Left ventricle myocardium inferior (tissue), 1 donor: ENCODE measurements around the gene SH3TC1. TPM values are rescaled to one million over a fixed set of nuclear protein-coding genes. Genes with fewer than 3 reads are reported as not detected.
A peak's percentile ranks its signal among the peaks of the same experiment; 100 is the strongest.

Experiments used
- DNase-seq: peaks from one replicate; pipeline ENCODE4 v3.0.0-alpha.2; 2020
- H3K27ac ChIP-seq: fragments of 200-600 bp; replicated peaks from 2 replicates; pipeline ENCODE4 v1.8.0; 2021
- H3K27me3 ChIP-seq: fragments of 200-600 bp; 2 replicates; pipeline ENCODE4 v1.8.0; 2021; ENCODE audit warnings: low read depth
- H3K36me3 ChIP-seq: fragments of 200-600 bp; 2 replicates; pipeline ENCODE4 v1.8.0; 2021
- H3K4me1 ChIP-seq: fragments of 200-600 bp; 2 replicates; pipeline ENCODE4 v1.8.0; 2021
- H3K4me3 ChIP-seq: fragments of 200-600 bp; 2 replicates; pipeline ENCODE4 v1.8.0; 2021; ENCODE audit warnings: mild to moderate bottlenecking, moderate library complexity
- H3K9me3 ChIP-seq: fragments of 200-600 bp; replicated peaks from 2 replicates; pipeline ENCODE4 v1.8.0; 2021
- intact Hi-C: fragments of 100-400 bp; cut with micrococcal nuclease; formaldehyde crosslinking; loops from one replicate; pipeline ENCODE4 v1.11.0; 2022
- total RNA-seq: library from RNA; stranded (reverse); fragmentation: NEBNext Ultra II Directional; extraction: Animal tissue kit (Norgen Biotek cat#: 25700); gene quantifications from one replicate; pipeline ENCODE4 v1.2.1, GENCODE V29; 2021
- TF ChIP-seq, protein P1 (sequence below): fragments of 200-600 bp; IDR thresholded peaks from 2 replicates; pipeline ENCODE4 v1.8.0; 2021; ENCODE audit warnings: antibody characterized with exemption, mild to moderate bottlenecking, borderline replicate concordance
- donor health status: DM: no; HTN: yes; CAD: no; lungs with severe emphysema.

SH3TC1 gene
- total RNA-seq, 1 donor from 2014 or later, result 13.6 TPM

DNA sequence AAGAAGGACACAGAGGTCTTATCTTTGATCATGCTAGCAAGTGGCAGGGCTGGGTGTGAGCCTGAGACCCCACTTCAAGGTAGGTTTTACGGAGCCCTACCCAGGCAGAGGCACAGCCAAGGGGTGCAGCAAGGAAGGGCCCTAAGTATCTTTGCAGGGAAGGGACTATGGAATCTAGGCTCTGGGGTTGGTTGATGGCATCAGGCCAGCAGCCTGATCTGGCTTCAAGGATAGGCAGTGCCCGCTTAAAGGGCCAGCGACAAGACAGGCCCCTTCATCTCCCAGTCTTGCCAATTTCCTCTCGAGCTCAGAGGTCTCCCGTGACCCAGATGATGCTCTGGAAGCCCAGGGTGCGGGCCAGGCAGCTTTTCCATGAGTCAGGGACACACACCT, 46.2 kb upstream of the SH3TC1 start:
- peak overlapping the region; percentile 51 for H3K27ac ChIP-seq
- H3K9me3 ChIP-seq, result no peaks in the 10 kb centered on the region
- TF ChIP-seq, protein P1, sequence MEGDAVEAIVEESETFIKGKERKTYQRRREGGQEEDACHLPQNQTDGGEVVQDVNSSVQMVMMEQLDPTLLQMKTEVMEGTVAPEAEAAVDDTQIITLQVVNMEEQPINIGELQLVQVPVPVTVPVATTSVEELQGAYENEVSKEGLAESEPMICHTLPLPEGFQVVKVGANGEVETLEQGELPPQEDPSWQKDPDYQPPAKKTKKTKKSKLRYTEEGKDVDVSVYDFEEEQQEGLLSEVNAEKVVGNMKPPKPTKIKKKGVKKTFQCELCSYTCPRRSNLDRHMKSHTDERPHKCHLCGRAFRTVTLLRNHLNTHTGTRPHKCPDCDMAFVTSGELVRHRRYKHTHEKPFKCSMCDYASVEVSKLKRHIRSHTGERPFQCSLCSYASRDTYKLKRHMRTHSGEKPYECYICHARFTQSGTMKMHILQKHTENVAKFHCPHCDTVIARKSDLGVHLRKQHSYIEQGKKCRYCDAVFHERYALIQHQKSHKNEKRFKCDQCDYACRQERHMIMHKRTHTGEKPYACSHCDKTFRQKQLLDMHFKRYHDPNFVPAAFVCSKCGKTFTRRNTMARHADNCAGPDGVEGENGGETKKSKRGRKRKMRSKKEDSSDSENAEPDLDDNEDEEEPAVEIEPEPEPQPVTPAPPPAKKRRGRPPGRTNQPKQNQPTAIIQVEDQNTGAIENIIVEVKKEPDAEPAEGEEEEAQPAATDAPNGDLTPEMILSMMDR, result no peak
- DNase-seq, result no peak
- intact Hi-C loops, result no loop called here
- no peaks in the 10 kb centered on the region for H3K36me3 ChIP-seq
- peaks cover 32% of the 10 kb centered on the region for H3K4me1 ChIP-seq
- peak overlapping the region; percentile 11 for H3K4me3 ChIP-seq
- H3K27me3 ChIP-seq, result peaks cover 7% of the 10 kb centered on the region

DNA sequence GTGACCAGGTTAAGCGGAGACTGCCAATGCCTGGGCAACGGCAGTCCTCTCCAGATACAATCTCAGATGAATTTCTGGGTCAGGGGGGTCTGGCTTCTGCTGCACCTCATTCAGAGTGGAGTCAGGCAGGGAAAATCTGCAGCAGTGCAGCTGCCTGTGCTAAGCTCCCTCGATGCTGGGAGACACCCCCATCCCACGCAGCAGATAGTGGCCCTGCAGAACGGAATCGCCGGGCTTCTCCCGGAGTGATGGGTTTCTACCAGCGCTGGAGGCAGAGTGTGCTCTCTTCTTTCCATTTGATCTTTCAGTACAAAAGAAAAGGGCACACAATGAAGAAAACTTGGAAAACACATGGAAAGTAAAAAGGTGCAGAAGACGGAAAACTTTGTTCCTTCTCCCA, 45.6 kb upstream of the SH3TC1 start:
- Histone ChIP-seq H3K9me3 (no peaks in the 10 kb centered on the region), H3K4me3 (no peak overlapping the region), H3K27ac (no peak overlapping the region), H3K4me1 (peaks cover 38% of the 10 kb centered on the region), H3K36me3 (no peaks in the 10 kb centered on the region), H3K27me3 (peaks cover 11% of the 10 kb centered on the region)
- intact Hi-C loops, result no loop called here
- TF ChIP-seq, protein P1, result no peak
- no peak for DNase-seq

DNA sequence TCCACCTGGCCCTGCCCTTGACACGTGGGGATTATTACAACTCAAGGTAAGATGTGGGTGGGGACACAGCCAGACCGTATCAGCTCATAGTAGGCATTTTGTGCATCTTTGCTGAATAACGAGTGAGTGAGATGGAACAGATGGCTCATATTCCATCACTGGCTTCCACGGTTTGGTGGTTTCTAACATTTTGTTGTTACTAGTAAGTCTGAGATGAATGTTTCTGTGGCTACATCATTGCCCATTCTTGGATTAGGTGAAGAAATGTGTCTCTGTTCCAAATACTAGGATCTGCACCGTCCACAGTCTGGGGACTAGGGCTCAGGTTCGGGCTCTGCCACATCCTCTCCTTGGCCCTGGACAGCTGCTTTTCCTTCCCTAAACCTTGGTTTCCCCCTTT, 44.0 kb upstream of the SH3TC1 start:
- H3K4me1 ChIP-seq, result peaks cover 50% of the 10 kb centered on the region
- no peak for DNase-seq
- intact Hi-C loops, result no loop called here
- peaks cover 11% of the 10 kb centered on the region for H3K27me3 ChIP-seq
- H3K4me3 ChIP-seq, result no peak overlapping the region
- H3K36me3 ChIP-seq, result no peaks in the 10 kb centered on the region
- H3K27ac ChIP-seq, result no peak overlapping the region
- H3K9me3 ChIP-seq, result no peaks in the 10 kb centered on the region
- TF ChIP-seq, protein P1, result no peak

DNA sequence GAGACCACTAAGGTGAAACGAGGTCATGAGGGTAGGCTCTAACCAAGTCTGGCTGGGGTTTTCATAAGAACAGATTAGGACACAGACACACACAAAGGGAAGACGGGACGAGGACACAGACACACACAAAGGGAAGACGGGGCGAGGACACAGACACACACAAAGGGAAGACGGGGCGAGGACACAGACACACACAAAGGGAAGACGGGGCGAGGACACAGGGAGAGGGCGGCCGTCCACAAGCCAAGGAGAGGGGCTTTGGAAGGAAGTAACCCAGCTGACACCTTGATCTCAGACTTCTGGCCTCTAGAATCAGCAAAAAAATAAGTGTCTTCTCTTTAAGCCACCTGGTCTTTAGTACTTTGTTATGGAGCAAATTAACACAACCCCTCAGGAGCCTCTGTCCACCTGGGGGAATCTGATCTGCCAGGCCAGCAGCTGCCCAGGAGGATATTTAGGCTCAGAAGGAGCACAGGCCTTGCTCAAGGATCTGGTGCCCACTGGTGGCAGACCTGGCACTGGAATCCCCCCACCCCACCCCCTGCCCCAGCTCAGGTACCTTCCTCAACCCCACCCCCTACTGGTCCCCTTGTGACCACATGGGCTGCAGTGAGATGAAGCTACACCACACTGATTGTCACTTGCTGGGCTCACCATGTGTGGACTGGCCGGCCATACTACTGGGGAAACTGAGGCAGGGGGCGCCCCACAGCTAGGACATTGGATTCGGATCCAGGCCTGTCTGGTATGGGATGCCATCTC, 43.2 kb upstream of the SH3TC1 start:
- H3K4me3 ChIP-seq, result no peak overlapping the region
- H3K36me3 ChIP-seq, result no peaks in the 10 kb centered on the region
- H3K9me3 ChIP-seq, result no peaks in the 10 kb centered on the region
- H3K4me1 ChIP-seq, result peaks cover 53% of the 10 kb centered on the region
- H3K27ac ChIP-seq, result no peak overlapping the region
- intact Hi-C loops, result no loop called here
- no peak for DNase-seq
- H3K27me3 ChIP-seq, result peaks cover 11% of the 10 kb centered on the region
- TF ChIP-seq, protein P1, result no peak

DNA sequence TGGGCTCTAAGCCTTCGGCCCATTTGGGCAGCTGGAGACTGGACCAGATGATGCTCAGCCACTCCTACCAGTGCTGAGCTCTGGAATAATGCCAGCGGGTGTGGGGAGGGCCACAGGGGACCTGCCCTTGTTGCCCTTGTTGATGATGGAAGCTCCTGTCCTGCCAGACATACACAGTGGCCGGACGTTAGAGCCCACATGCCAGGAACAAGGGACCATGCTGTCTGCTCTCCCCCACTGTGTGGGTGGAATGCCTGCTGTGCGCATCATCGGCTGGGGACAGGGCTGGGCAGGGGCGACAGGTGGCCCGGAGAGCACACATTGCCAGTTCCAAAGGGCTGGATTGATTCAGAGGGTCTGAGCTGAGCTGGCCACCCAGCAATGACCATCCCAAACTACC, 42.5 kb upstream of the SH3TC1 start:
- Histone ChIP-seq H3K27ac (peak overlapping the region; percentile 2), H3K4me1 (peaks cover 53% of the 10 kb centered on the region)
- intact Hi-C loops, result no loop called here

More for the DNA sequence above, 42.5 kb upstream of the SH3TC1 start:
- no peak for DNase-seq
- H3K9me3 ChIP-seq, result no peaks in the 10 kb centered on the region
- peaks cover 11% of the 10 kb centered on the region for H3K27me3 ChIP-seq
- peak overlapping the region; percentile 9 for H3K4me3 ChIP-seq
- H3K36me3 ChIP-seq, result no peaks in the 10 kb centered on the region
- TF ChIP-seq, protein P1, result no peak
